Spleen (tissue), 11 donors: ENCODE results near the gene TEX35. TPM values are rescaled to one million over a fixed set of nuclear protein-coding genes. Genes with fewer than 3 reads are reported as not detected.

Experiments used
- DNase-seq: peaks from one replicate; pipeline ENCODE4 v3.0.0-alpha.2; 2020
- H3K27ac ChIP-seq, 8 donors: fragments of 200-600 bp; sonication (generic) in 7 of 8; 1 replicate in 4 of 8; 2 replicates in 4 of 8; pipeline versions ENCODE4 v1.5.0 to v1.8.0; 2016 to 2021; ENCODE audit warnings: inconsistent platforms in 4 of 8, mild to moderate bottlenecking in 4 of 8, moderate library complexity in 1 of 8
- H3K27me3 ChIP-seq, 7 donors: fragments of 200-600 bp; sonication (generic) in 6 of 7; replicated peaks in 1 of 7; 1 replicate in 4 of 7; 2 replicates in 3 of 7; pipeline versions ENCODE4 v1.5.0 to v1.8.0; 2016 to 2021; ENCODE audit warnings: inconsistent platforms in 3 of 7, mild to moderate bottlenecking in 1 of 7
- H3K36me3 ChIP-seq, 6 donors: fragments of 200-600 bp; sonication (generic) in 5 of 6; 1 replicate in 4 of 6; 2 replicates in 2 of 6; pipeline versions ENCODE4 v1.5.0 to v1.8.0; 2016 to 2021; ENCODE audit warnings: inconsistent platforms in 2 of 6
- H3K4me1 ChIP-seq, 6 donors: fragments of 200-600 bp; sonication (generic) in 5 of 6; 1 replicate in 3 of 6; 2 replicates in 3 of 6; pipeline versions ENCODE4 v1.5.0 to v1.8.0; 2016 to 2021; ENCODE audit warnings: inconsistent platforms in 3 of 6
- H3K4me3 ChIP-seq, 8 donors: fragments of 200-600 bp; sonication (generic) in 7 of 8; 1 replicate in 4 of 8; 2 replicates in 4 of 8; pipeline versions ENCODE4 v1.5.0 to v1.8.0; 2016 to 2021; ENCODE audit warnings: inconsistent platforms in 4 of 8, mild to moderate bottlenecking in 4 of 8, moderate library complexity in 2 of 8
- H3K9me3 ChIP-seq, 8 donors: fragments of 200-600 bp; sonication (generic) in 7 of 8; 1 replicate in 4 of 8; 2 replicates in 4 of 8; pipeline versions ENCODE4 v1.5.0 to v1.8.0; 2016 to 2021; ENCODE audit warnings: inconsistent platforms in 4 of 8
- CTCF ChIP-seq, 11 experiments: fragments of 200-600 bp in 7 of 11; fragments of 450-650 bp in 4 of 11; sonication (generic) in 4 of 11; IDR thresholded peaks in 8 of 11; conservative IDR thresholded peaks in 3 of 11; 1 replicate in 7 of 11; 2 replicates in 4 of 11; pipeline versions ENCODE4 v1.4.0 to v1.8.0; 2016 to 2021; ENCODE audit warnings: antibody characterized with exemption in 11 of 11, inconsistent platforms in 4 of 11, mild to moderate bottlenecking in 1 of 11
- POLR2A ChIP-seq, 3 donors: fragments of 450-650 bp; IDR thresholded peaks; one replicate each; pipeline ENCODE4 v1.5.1; 2017; ENCODE audit warnings: antibody characterized with exemption in 3 of 3, mild to moderate bottlenecking in 1 of 3
- POLR2AphosphoS5 ChIP-seq, 3 donors: sonication (generic); formaldehyde crosslinking; IDR thresholded peaks; one replicate each; pipeline ENCODE4 v1.5.1; 2017; ENCODE audit warnings: antibody characterized with exemption in 3 of 3
- WGBS, 5 donors: extraction: QIAGEN DNeasy Blood & Tissue Kit in 3 of 5; methylation state at CpG; one replicate each; pipeline versions ENCODE4 v1.1.5 to v1.1.7; 2013 to 2018; 5-methylcytosine and 5-hydroxymethylcytosine counted together
- intact Hi-C: fragments of 100-400 bp; cut with DNase I; formaldehyde crosslinking; loops from one replicate; pipeline ENCODE4 v1.15.0; 2023; ENCODE audit warnings: low total_unique reads
- polyA plus RNA-seq, 3 donors: library from polyadenylated mRNA; stranded (reverse); fragments of 200-250 nt; gene quantifications; one replicate each; pipeline ENCODE4 v1.2.1, GENCODE V29; 2013
- small RNA-seq, 4 donors: library from RNA; depleted of rRNA; stranded (forward); fragments of <200 nt; gene quantifications; one replicate each; pipeline ENCODE3, GENCODE V24; 2016
- total RNA-seq, 7 donors: library from RNA; depleted of rRNA in 3 of 7; stranded (reverse); fragments of >200 nt in 3 of 7; fragmentation: NEBNext Ultra II Directional in 4 of 7; extraction: Animal tissue kit (Norgen Biotek cat#: 25700) in 4 of 7; gene quantifications; one replicate each; pipeline versions ENCODE4 v1.1.0 to v1.2.1, GENCODE V29; 2016 to 2021
- donor health status: healthy with polysubstance abuse.
- donor health status: DM: no; HTN: no; CAD: no; lungs with moderate emphysema.
- donor health status: DM: no; HTN: no; CAD: no.
- donor health status: Bipolar disorder and iron deficiency.
- donor health status: healthy.
- donor health status: DM: no; HTN: no; CAD: no.
- donor health status: DM: yes; HTN: yes; CAD: no.

TEX35 gene
- total and polyA plus RNA-seq, 10 donors: 0.09 to 0.20 (median 0.10) TPM; not detected in 7

DNA sequence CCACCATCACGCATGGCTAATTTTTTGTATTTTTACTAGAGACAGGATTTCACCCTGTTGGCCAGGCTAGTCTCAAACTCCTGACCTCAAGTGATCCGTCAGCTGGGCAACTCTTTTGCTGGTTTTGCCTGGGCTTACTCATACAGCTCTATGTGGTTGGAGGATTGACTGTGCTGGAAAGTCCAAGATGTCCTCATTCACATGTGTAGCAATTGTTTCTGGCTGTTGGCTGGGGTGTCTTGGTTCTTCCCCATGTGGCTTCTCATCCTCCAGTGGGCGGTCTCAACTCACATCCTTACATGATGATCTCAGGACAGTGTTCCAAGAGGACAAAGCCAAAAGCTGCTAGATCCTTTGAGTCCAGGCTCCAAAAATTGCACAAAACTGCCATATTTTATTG is 53.3 kb downstream of the TEX35 start:
- no peak for DNase-seq
- no peak overlapping the region for H3K27ac ChIP-seq
- H3K4me1 ChIP-seq: peaks cover 0 to 10% (median 0%) of the 10 kb centered on the region in 6 donors
- WGBS, 5 donors: 78 to 97% (median 89%) methylated on average over 3 of the region's 3 CpGs
- no peak overlapping the region for H3K4me3 ChIP-seq
- TF ChIP-seq POLR2AphosphoS5 (IDR thresholded peaks at IDR 0.05): no peak
- TF ChIP-seq POLR2A (IDR thresholded peaks at IDR 0.05): no peak
- no peak for TF ChIP-seq CTCF (IDR thresholded peaks at IDR 0.05 in 8 of 11, conservative IDR thresholded peaks at IDR 0.05 in 3 of 11)
- intact Hi-C loops: no loop called here
- H3K36me3 ChIP-seq: no peaks in the 10 kb centered on the region
- peaks cover 0 to 11% (median 7%) of the 10 kb centered on the region in 8 donors for H3K9me3 ChIP-seq
- H3K27me3 ChIP-seq: no peaks in the 10 kb centered on the region

GRCh38 chr1:178571807-178572206 is 58.9 kb downstream of the TEX35 start:
- intact Hi-C loops: no loop called here
- no peak overlapping the region for H3K27ac ChIP-seq
- no peaks in the 10 kb centered on the region for H3K27me3 ChIP-seq
- H3K4me1 ChIP-seq: peaks cover 0 to 25% (median 4%) of the 10 kb centered on the region in 6 donors
- no peak overlapping the region for H3K4me3 ChIP-seq
- DNase-seq: no peak
- TF ChIP-seq POLR2A (IDR thresholded peaks at IDR 0.05) (no peak), CTCF (IDR thresholded peaks at IDR 0.05 in 8 of 11, conservative IDR thresholded peaks at IDR 0.05 in 3 of 11) (no peak), POLR2AphosphoS5 (IDR thresholded peaks at IDR 0.05) (no peak)
- WGBS, 5 donors: 92 to 96% (median 95%) methylated on average over 4 of the region's 4 CpGs
- H3K36me3 ChIP-seq: no peaks in the 10 kb centered on the region
- H3K9me3 ChIP-seq: peaks cover 0 to 4% (median under 1%) of the 10 kb centered on the region in 8 donors

Small RNAs within 50 kb of the gene (small RNA-seq; reads per million reads assigned to genes)
- gene RF00017: 0 reads per million in 4 donors
- 0 reads per million in 4 donors for gene RNA5SP69

Other genes starting within 250 kb of the TEX35 start
- 1 to 10 TPM in 4 of 7 donors, under 1 TPM in 1, not detected in 2; 0.57 to 2.2 (median 1.1) TPM for gene CLEC20A, start 16.1 kb upstream of the TEX35 start, total RNA-seq
- gene CLEC20A, start 16.1 kb upstream of the TEX35 start, polyA plus RNA-seq: 1 to 10 TPM; 1.2 to 3.6 (median 1.4) TPM
- 100 to 1,000 TPM in 2 of 7 donors, 10 to 100 TPM in 5; 54.7 to 118 (median 89.3) TPM for gene RALGPS2, start 212.1 kb downstream of the TEX35 start, total RNA-seq
- 10 to 100 TPM; 25.6 to 28.5 (median 27.0) TPM for gene RALGPS2, start 212.1 kb downstream of the TEX35 start, polyA plus RNA-seq